ENCODE results near the gene UST.

Gene UST

GRCh38 chr6:149064001-149064659, 317.3 kb downstream of the UST start:
- no peaks in the 10 kb centered on the region for H4K20me1 ChIP-seq
- H3K4me1 ChIP-seq, result peaks cover 80% of the 10 kb centered on the region
- no peak overlapping the region for H3K4me3 ChIP-seq
- no peaks in the 10 kb centered on the region for H3K36me3 ChIP-seq
- no peaks in the 10 kb centered on the region for H3K9me3 ChIP-seq
- TF ChIP-seq Cebpa-rat (IDR thresholded peaks at IDR 0.05), result no peak
- peak overlapping the region; percentile 36; the same call in 1 of the 2 replicates for H3K27ac ChIP-seq
- no peaks in the 10 kb centered on the region for H3K27me3 ChIP-seq
- H3K9ac ChIP-seq, result no peak overlapping the region
- peak overlapping the region; percentile 91 for H3K4me2 ChIP-seq

DNA sequence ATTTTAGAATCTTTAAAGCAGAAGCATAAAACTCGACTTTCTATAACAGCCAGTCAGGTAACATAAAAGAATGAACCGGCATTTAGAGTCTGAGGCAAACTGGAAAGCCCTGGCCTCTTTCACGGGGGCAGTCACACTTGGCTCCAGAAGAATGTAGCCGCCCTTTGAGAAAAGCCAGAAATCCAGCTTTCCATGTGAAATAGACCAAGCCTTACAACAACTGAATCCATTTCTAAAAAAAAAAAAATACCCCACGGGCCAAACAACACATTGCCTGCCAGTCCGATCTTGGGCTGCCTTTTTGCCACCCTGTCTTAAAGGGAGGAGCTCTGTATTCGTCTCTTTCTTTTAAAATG, 317.8 kb downstream of the UST start:
- no peaks in the 10 kb centered on the region for H4K20me1 ChIP-seq
- H3K9ac ChIP-seq, result no peak overlapping the region
- H3K4me2 ChIP-seq, result peak overlapping the region; percentile 91
- H3K4me3 ChIP-seq, result no peak overlapping the region
- H3K36me3 ChIP-seq, result no peaks in the 10 kb centered on the region
- no peak for TF ChIP-seq Cebpa-rat (IDR thresholded peaks at IDR 0.05)
- no peak overlapping the region for H3K27ac ChIP-seq
- peaks cover 75% of the 10 kb centered on the region for H3K4me1 ChIP-seq
- H3K27me3 ChIP-seq, result no peaks in the 10 kb centered on the region
- H3K9me3 ChIP-seq, result no peaks in the 10 kb centered on the region

GRCh38 chr6:149065121-149065520, 318.3 kb downstream of the UST start:
- H3K9me3 ChIP-seq, result no peaks in the 10 kb centered on the region
- peak overlapping the region; percentile 91 for H3K4me2 ChIP-seq
- no peaks in the 10 kb centered on the region for H4K20me1 ChIP-seq
- peaks cover 70% of the 10 kb centered on the region for H3K4me1 ChIP-seq
- no peaks in the 10 kb centered on the region for H3K36me3 ChIP-seq
- no peak overlapping the region for H3K27ac ChIP-seq
- no peak for TF ChIP-seq Cebpa-rat (IDR thresholded peaks at IDR 0.05)
- H3K9ac ChIP-seq, result no peak overlapping the region
- no peak overlapping the region for H3K4me3 ChIP-seq
- no peaks in the 10 kb centered on the region for H3K27me3 ChIP-seq

GRCh38 chr6:149065658-149066556, 319.1 kb downstream of the UST start:
- no peak overlapping the region for H3K9ac ChIP-seq

DNA sequence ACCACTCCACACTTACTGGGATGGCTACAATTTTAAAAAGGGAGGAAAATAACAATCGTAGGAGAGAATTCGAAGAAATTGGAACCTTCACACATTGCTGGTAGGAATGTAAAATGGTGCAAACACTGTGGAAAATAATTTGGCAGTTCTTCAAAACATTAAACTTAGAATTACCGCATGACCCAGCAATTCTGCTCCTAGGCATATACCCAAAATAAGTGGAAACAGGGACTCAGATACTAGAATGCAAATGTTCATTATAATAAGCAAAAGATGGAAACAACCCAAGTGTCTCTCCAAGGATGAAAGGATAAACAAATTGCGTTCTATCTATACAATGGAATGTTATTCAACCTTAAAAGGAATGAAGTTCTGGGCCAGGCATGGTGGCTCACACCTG, 325.2 kb downstream of the UST start:
- Histone ChIP-seq H3K9ac (no peak overlapping the region), H3K4me1 (peaks cover 16% of the 10 kb centered on the region), H3K36me3 (no peaks in the 10 kb centered on the region), H3K9me3 (peaks cover 5% of the 10 kb centered on the region; the same call in 1 of the 2 replicates), H3K27ac (no peak overlapping the region), H4K20me1 (no peaks in the 10 kb centered on the region), H3K4me3 (no peak overlapping the region), H3K27me3 (no peaks in the 10 kb centered on the region), H3K4me2 (no peak overlapping the region)
- no peak for TF ChIP-seq Cebpa-rat (IDR thresholded peaks at IDR 0.05)

More at GRCh38 chr6:149065658-149066556, 319.1 kb downstream of the UST start:
- no peak for TF ChIP-seq Cebpa-rat (IDR thresholded peaks at IDR 0.05)
- Histone ChIP-seq H3K4me1 (peaks cover 62% of the 10 kb centered on the region), H3K36me3 (no peaks in the 10 kb centered on the region), H3K4me2 (peak overlapping the region; percentile 66), H3K9me3 (no peaks in the 10 kb centered on the region), H3K27ac (peak overlapping the region; percentile 42; the same call in 1 of the 2 replicates), H4K20me1 (no peaks in the 10 kb centered on the region), H3K27me3 (no peaks in the 10 kb centered on the region), H3K4me3 (no peak overlapping the region)

DNA sequence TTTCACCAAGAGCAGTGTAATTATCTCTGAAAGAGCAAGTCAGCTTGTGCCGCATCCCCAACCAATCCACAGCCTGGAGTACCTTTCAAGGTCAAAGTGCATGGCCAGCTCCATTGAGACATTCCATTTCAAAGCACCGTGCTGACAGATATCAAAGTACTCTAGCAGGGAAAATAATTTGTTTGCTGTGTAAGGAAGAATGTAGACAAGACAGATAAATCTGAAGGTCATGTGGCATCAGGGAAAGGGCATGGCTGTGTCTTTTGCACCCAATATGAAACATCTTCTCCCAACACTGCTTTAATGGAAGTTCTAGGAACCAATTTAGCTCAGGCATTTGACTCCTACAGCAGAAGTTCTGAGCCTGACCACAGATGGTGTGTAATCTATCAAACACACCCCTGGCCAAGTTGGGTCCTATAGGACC, 328.0 kb downstream of the UST start:
- H3K27me3 ChIP-seq, result no peaks in the 10 kb centered on the region
- no peak for TF ChIP-seq Cebpa-rat (IDR thresholded peaks at IDR 0.05)
- no peak overlapping the region; the same call in 1 of the 2 replicates for H3K4me2 ChIP-seq
- peaks cover 22% of the 10 kb centered on the region for H3K4me1 ChIP-seq
- no peak overlapping the region for H3K4me3 ChIP-seq
- H3K9ac ChIP-seq, result no peak overlapping the region
- no peaks in the 10 kb centered on the region for H4K20me1 ChIP-seq
- H3K9me3 ChIP-seq, result peaks cover 5% of the 10 kb centered on the region; the same call in 1 of the 2 replicates
- no peak overlapping the region for H3K27ac ChIP-seq
- no peaks in the 10 kb centered on the region for H3K36me3 ChIP-seq

DNA sequence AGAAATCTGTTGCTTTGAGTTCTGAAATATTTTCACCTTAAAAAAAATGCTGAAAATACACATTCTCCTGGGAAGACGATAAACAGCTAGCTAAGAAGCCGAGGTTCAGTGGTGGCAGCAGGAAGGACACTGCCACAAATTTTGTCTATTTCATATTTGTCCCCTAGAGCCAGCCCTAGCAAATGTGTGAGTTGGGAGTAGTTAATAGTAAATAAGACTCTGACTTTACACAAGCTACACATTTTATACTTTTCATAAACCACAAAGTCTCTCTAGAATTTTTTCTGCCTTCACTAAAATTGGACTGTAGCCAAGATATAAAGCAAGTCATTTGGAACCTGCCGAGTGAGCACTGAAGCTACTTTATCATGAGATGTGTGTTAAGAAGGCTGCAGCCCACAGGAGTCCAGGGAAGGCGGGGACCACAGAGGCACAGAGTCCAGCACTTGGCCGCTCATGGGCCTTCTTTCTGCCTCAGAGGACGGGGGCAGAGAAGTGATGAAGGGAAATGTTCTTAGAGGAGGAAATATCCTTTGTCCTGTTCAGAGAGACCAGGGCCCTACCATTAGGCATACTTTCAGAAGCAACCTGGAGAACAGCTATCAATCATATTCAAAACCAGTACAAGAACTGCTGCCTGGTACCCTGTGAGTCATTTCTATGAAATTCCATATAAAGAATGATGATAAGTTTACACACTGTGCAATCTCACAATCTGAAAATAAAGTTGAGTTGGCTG, 329.0 kb downstream of the UST start:
- Histone ChIP-seq H3K9ac (no peak overlapping the region), H3K36me3 (no peaks in the 10 kb centered on the region), H3K9me3 (peaks cover 5% of the 10 kb centered on the region; the same call in 1 of the 2 replicates), H3K4me2 (peak overlapping the region; percentile 36), H4K20me1 (no peaks in the 10 kb centered on the region), H3K27me3 (no peaks in the 10 kb centered on the region), H3K4me1 (peaks cover 32% of the 10 kb centered on the region), H3K27ac (no peak overlapping the region), H3K4me3 (no peak overlapping the region)
- no peak for TF ChIP-seq Cebpa-rat (IDR thresholded peaks at IDR 0.05)

- H3K9ac ChIP-seq, result no peak overlapping the region
- no peak overlapping the region for H3K27ac ChIP-seq
- no peak overlapping the region for H3K4me2 ChIP-seq
- peaks cover 5% of the 10 kb centered on the region; the same call in 1 of the 2 replicates for H3K9me3 ChIP-seq
- H3K36me3 ChIP-seq, result no peaks in the 10 kb centered on the region
- TF ChIP-seq Cebpa-rat (IDR thresholded peaks at IDR 0.05), result no peak
- H3K4me1 ChIP-seq, result peaks cover 37% of the 10 kb centered on the region
- H4K20me1 ChIP-seq, result no peaks in the 10 kb centered on the region
- no peak overlapping the region for H3K4me3 ChIP-seq
- H3K27me3 ChIP-seq, result no peaks in the 10 kb centered on the region
Measured at GRCh38 chr6:149076355-149076734, 329.5 kb downstream of the UST start.

DNA sequence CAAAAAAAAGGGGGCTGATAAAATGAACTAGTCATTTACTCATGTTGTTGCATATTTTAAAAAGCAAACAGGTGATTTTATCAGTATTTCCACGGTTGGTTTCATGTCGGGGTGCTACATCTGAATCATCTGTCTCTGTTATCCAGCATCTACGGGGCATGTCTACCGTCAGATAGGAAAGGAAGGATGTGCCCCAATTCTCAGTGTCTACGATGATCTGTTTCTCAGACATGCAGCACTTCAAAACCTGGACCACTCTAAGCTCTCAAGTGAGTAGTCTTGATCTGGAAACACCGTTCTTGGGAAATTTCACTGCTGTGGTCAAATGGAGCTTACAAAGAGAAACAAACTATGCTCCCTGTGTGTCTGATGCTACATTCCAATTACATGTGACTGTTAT, 330.4 kb downstream of the UST start:
- no peaks in the 10 kb centered on the region for H3K27me3 ChIP-seq
- no peak for TF ChIP-seq Cebpa-rat (IDR thresholded peaks at IDR 0.05)
- H3K4me3 ChIP-seq, result no peak overlapping the region
- H3K4me1 ChIP-seq, result peaks cover 39% of the 10 kb centered on the region
- no peak overlapping the region for H3K9ac ChIP-seq
- H3K4me2 ChIP-seq, result no peak overlapping the region
- no peaks in the 10 kb centered on the region for H4K20me1 ChIP-seq
- H3K36me3 ChIP-seq, result no peaks in the 10 kb centered on the region
- H3K27ac ChIP-seq, result no peak overlapping the region
- H3K9me3 ChIP-seq, result no peaks in the 10 kb centered on the region
